Trophoblast cell (in vitro differentiated cells and primary cell): ENCODE data around the gene BFSP2.

Source experiments
- DNase-seq, 2 donors: peaks; one replicate each; pipeline ENCODE4 v3.0.0-alpha.2; 2016
- H2AFZ ChIP-seq: 2 replicates; pipeline ENCODE4 v1.6.1; 2013; ENCODE audit warnings: low read length, moderate library complexity, mild to moderate bottlenecking; ENCODE audit not compliant: insufficient read depth, poor library complexity
- H2AK5ac ChIP-seq: 2 replicates; pipeline ENCODE4 v1.6.1; 2013; ENCODE audit warnings: mild to moderate bottlenecking, low read length
- H2BK120ac ChIP-seq: 2 replicates; pipeline ENCODE4 v1.6.1; 2013; ENCODE audit warnings: low read length, mild to moderate bottlenecking, moderate library complexity; ENCODE audit not compliant: insufficient read depth, poor library complexity
- H2BK12ac ChIP-seq: 2 replicates; pipeline ENCODE4 v1.6.1; 2013; ENCODE audit warnings: mild to moderate bottlenecking, low read length, moderate library complexity
- H2BK5ac ChIP-seq: 2 replicates; pipeline ENCODE4 v1.6.1; 2013; ENCODE audit warnings: low read length, low read depth, moderate library complexity, mild to moderate bottlenecking; ENCODE audit not compliant: poor library complexity
- H3K14ac ChIP-seq: 2 replicates; pipeline ENCODE4 v1.6.1; 2013; ENCODE audit warnings: mild to moderate bottlenecking, low read length
- H3K18ac ChIP-seq: 2 replicates; pipeline ENCODE4 v1.6.1; 2013; ENCODE audit warnings: mild to moderate bottlenecking, low read length
- H3K23ac ChIP-seq: 2 replicates; pipeline ENCODE4 v1.6.1; 2013; ENCODE audit warnings: low read length
- H3K27ac ChIP-seq: 2 replicates; pipeline ENCODE4 v1.5.1; 2013; ENCODE audit warnings: low read depth, mild to moderate bottlenecking, inconsistent platforms, low read length, moderate library complexity
- H3K27me3 ChIP-seq: 2 replicates; pipeline ENCODE4 v1.6.1; 2013; ENCODE audit warnings: inconsistent platforms, mild to moderate bottlenecking, low read length, moderate library complexity; ENCODE audit not compliant: insufficient read depth
- H3K36me3 ChIP-seq, 2 experiments: 1 replicate in 1 of 2; 2 replicates in 1 of 2; pipeline ENCODE4 v1.6.1; 2013; ENCODE audit warnings: low read length in 2 of 2, mild to moderate bottlenecking in 2 of 2, moderate library complexity in 1 of 2; ENCODE audit not compliant: insufficient read depth in 2 of 2, control insufficient read depth in 1 of 2
- H3K4ac ChIP-seq: 2 replicates; pipeline ENCODE4 v1.6.1; 2013; ENCODE audit warnings: low read depth, mild to moderate bottlenecking, low read length, moderate library complexity
- H3K4me1 ChIP-seq, 2 experiments: 1 replicate in 1 of 2; 2 replicates in 1 of 2; pipeline ENCODE4 v1.6.1; 2013; ENCODE audit warnings: low read length in 2 of 2, mild to moderate bottlenecking in 2 of 2, moderate library complexity in 1 of 2; ENCODE audit not compliant: insufficient read depth in 2 of 2, control insufficient read depth in 1 of 2
- H3K4me2 ChIP-seq: 2 replicates; pipeline ENCODE4 v1.6.1; 2013; ENCODE audit warnings: inconsistent platforms, mild to moderate bottlenecking, low read length, moderate library complexity
- H3K4me3 ChIP-seq: 2 replicates; pipeline ENCODE4 v1.5.1; 2013; ENCODE audit warnings: mild to moderate bottlenecking, low read depth, low read length, inconsistent platforms
- H3K79me1 ChIP-seq: one replicate; pipeline ENCODE4 v1.6.1; 2013; ENCODE audit warnings: low read length
- H3K79me2 ChIP-seq: 2 replicates; pipeline ENCODE4 v1.6.1; 2013; ENCODE audit warnings: low read length, mild to moderate bottlenecking; ENCODE audit not compliant: control insufficient read depth, insufficient read depth, poor library complexity
- H3K9ac ChIP-seq: 2 replicates; pipeline ENCODE4 v1.6.1; 2013; ENCODE audit warnings: mild to moderate bottlenecking, low read length
- H3K9me3 ChIP-seq: 2 replicates; pipeline ENCODE4 v1.6.1; 2013; ENCODE audit warnings: low read depth, mild to moderate bottlenecking, control low read depth, inconsistent platforms, low read length; ENCODE audit not compliant: insufficient read depth
- H4K12ac ChIP-seq: 2 replicates; pipeline ENCODE4 v1.6.1; 2013; ENCODE audit warnings: low read depth, mild to moderate bottlenecking, low read length, moderate library complexity
- H4K8ac ChIP-seq: 2 replicates; pipeline ENCODE4 v1.6.1; 2013; ENCODE audit warnings: low read depth, mild to moderate bottlenecking, low read length, moderate library complexity
- H4K91ac ChIP-seq: one replicate; pipeline ENCODE4 v1.6.1; 2013; ENCODE audit warnings: low read depth, mild to moderate bottlenecking, low read length, moderate library complexity
- WGBS: extraction: QIAGEN DNeasy Blood & Tissue Kit; methylation state at CpG from one replicate; pipeline ENCODE4 v1.1.7; 2013; ENCODE audit warnings: missing lambda C conversion rate; ENCODE audit not compliant: insufficient read length, insufficient coverage; ENCODE audit errors: extremely low coverage; 5-methylcytosine and 5-hydroxymethylcytosine counted together

BFSP2 gene

DNA sequence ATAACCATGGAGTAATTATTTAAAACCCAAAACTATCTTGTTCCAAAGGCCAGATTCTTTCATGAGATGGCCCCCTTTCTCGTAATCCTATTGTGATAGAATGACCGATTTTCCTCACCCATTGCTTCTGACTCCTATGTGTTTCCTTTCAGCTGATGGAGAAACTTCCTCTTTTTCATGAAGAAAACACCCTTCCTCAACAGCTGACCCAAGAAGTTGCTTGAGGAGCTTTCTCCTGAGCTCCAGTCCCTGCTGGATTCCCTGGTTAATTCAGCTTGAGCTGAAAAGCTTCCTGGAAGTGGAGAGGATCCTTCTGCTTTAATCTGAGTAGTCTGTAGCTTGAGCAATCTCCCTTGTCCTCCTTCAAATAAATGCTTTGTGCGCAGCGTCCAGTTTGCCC is 75.0 kb downstream of the BFSP2 start:
- Histone ChIP-seq H3K4me3 (no peak overlapping the region), H4K91ac (no peak overlapping the region), H3K79me1 (no peaks in the 10 kb centered on the region), H2AFZ (no peak overlapping the region), H2BK5ac (no peak overlapping the region), H3K4me2 (no peak overlapping the region), H4K8ac (no peak overlapping the region), H3K36me3 (no peaks in the 10 kb centered on the region), H4K12ac (no peak overlapping the region), H3K4ac (no peak overlapping the region), H3K9ac (no peak overlapping the region), H3K18ac (no peak overlapping the region), H3K14ac (no peak overlapping the region), H3K23ac (no peak overlapping the region), H3K9me3 (peaks cover 3% of the 10 kb centered on the region), H3K27me3 (no peaks in the 10 kb centered on the region), H3K79me2 (no peaks in the 10 kb centered on the region), H3K4me1 (peaks cover 4 to 17% of the 10 kb centered on the region in 2 experiments), H2BK120ac (no peak overlapping the region), H2AK5ac (no peak overlapping the region), H2BK12ac (no peak overlapping the region), H3K27ac (peak overlapping the region; percentile 13)
- DNase-seq: no peak
- no CpG with 5 or more reads among the region's 4 CpGs for WGBS

GRCh38 chr3:133475245-133476010 is 75.6 kb downstream of the BFSP2 start:
- no peak for DNase-seq
- H4K91ac ChIP-seq: no peak overlapping the region
- no peak overlapping the region for H3K4me2 ChIP-seq
- H3K27me3 ChIP-seq: no peaks in the 10 kb centered on the region
- H3K9me3 ChIP-seq: peaks cover 3% of the 10 kb centered on the region
- H3K79me1 ChIP-seq: peaks cover 2% of the 10 kb centered on the region
- no peaks in the 10 kb centered on the region for H3K79me2 ChIP-seq
- H3K27ac ChIP-seq: no peak overlapping the region
- H2BK120ac ChIP-seq: no peak overlapping the region
- no peak overlapping the region for H2BK5ac ChIP-seq
- no peak overlapping the region for H3K4ac ChIP-seq
- no peak overlapping the region for H3K14ac ChIP-seq
- no peak overlapping the region for H2BK12ac ChIP-seq
- no peak overlapping the region for H2AFZ ChIP-seq
- peaks cover 6 to 20% of the 10 kb centered on the region in 2 experiments for H3K4me1 ChIP-seq
- H4K8ac ChIP-seq: no peak overlapping the region
- H3K36me3 ChIP-seq: no peaks in the 10 kb centered on the region
- H4K12ac ChIP-seq: no peak overlapping the region
- WGBS: no CpG with 5 or more reads among the region's 5 CpGs
- no peak overlapping the region for H3K23ac ChIP-seq
- H3K4me3 ChIP-seq: no peak overlapping the region
- no peak overlapping the region for H3K9ac ChIP-seq
- H2AK5ac ChIP-seq: no peak overlapping the region
- no peak overlapping the region for H3K18ac ChIP-seq

GRCh38 chr3:133476971-133477375 is 77.1 kb downstream of the BFSP2 start:
- Histone ChIP-seq H4K12ac (no peak overlapping the region), H3K14ac (no peak overlapping the region), H4K8ac (no peak overlapping the region), H3K4me3 (no peak overlapping the region), H4K91ac (no peak overlapping the region), H2AK5ac (no peak overlapping the region), H3K4me1 (peaks cover 6 to 20% of the 10 kb centered on the region in 2 experiments), H3K27me3 (no peaks in the 10 kb centered on the region), H2BK12ac (no peak overlapping the region), H3K9me3 (peaks cover 3% of the 10 kb centered on the region), H3K23ac (no peak overlapping the region), H2BK5ac (no peak overlapping the region), H3K36me3 (no peaks in the 10 kb centered on the region), H3K79me2 (no peaks in the 10 kb centered on the region), H2BK120ac (peak overlapping the region; percentile 19), H3K18ac (no peak overlapping the region), H3K4ac (no peak overlapping the region), H3K9ac (no peak overlapping the region), H2AFZ (no peak overlapping the region), H3K27ac (peak overlapping the region; percentile 43), H3K79me1 (peaks cover 2% of the 10 kb centered on the region), H3K4me2 (no peak overlapping the region)
- no peak for DNase-seq
- WGBS: no CpG with 5 or more reads among the region's 6 CpGs

DNA sequence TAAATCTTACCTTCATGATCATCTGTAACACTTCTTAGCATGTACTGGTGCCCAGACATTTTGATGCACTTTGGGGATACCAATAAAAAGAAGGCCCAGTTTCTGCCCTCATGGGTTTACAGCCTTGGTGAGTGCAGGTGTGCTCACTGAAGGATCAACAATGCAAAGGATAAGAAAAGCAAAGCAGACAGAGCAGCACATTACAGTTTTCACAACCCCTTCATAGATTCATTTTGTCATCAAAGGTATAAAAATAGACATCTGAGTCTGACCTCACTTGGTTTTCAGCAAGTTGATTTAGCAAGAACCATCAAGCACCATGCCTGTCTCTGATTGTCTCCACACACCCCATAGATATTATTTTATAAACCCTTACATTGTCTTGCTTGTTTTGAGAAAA is 77.6 kb downstream of the BFSP2 start:
- no peak overlapping the region for H3K4me3 ChIP-seq
- H3K14ac ChIP-seq: no peak overlapping the region
- no peak overlapping the region for H3K18ac ChIP-seq
- no peak for DNase-seq
- no peak overlapping the region for H3K9ac ChIP-seq
- no peaks in the 10 kb centered on the region for H3K36me3 ChIP-seq
- H4K91ac ChIP-seq: no peak overlapping the region
- no peak overlapping the region for H2BK5ac ChIP-seq
- H3K27me3 ChIP-seq: no peaks in the 10 kb centered on the region
- peaks cover 6 to 20% of the 10 kb centered on the region in 2 experiments for H3K4me1 ChIP-seq
- no peak overlapping the region for H3K27ac ChIP-seq
- no peaks in the 10 kb centered on the region for H3K79me2 ChIP-seq
- H2AK5ac ChIP-seq: no peak overlapping the region
- H2BK120ac ChIP-seq: no peak overlapping the region
- no peak overlapping the region for H4K8ac ChIP-seq
- peaks cover 2% of the 10 kb centered on the region for H3K79me1 ChIP-seq
- H2BK12ac ChIP-seq: no peak overlapping the region
- H3K23ac ChIP-seq: no peak overlapping the region
- H2AFZ ChIP-seq: no peak overlapping the region
- no peak overlapping the region for H3K4ac ChIP-seq
- no peak overlapping the region for H3K4me2 ChIP-seq
- H4K12ac ChIP-seq: no peak overlapping the region
- no peaks in the 10 kb centered on the region for H3K9me3 ChIP-seq
